ENCODE measurements around the gene TNFAIP8L1.
A peak's percentile ranks its signal among the peaks of the same experiment; 100 is the strongest.

The TNFAIP8L1 gene

GRCh38 chr19:4597975-4598671 is 41.2 kb upstream of the TNFAIP8L1 start:
- TF ChIP-seq ZBTB7A (IDR thresholded peaks at IDR 0.05; ENCODE audit: low read depth) (peak; percentile 69; the same call in 1 of the 2 replicates), RAD21 (IDR thresholded peaks at IDR 0.05; ENCODE audit: low read depth) (no peak)

- no peak for TF ChIP-seq ZBTB7A (IDR thresholded peaks at IDR 0.05; ENCODE audit: low read depth)
- no peak for TF ChIP-seq FOXM1 (IDR thresholded peaks at IDR 0.05; ENCODE audit: borderline replicate concordance, low read depth)
- TF ChIP-seq EGR1 (IDR thresholded peaks at IDR 0.05), result no peak
- TF ChIP-seq TAF1 (IDR thresholded peaks at IDR 0.05; ENCODE audit: low read depth), result no peak
- TF ChIP-seq EP300 (IDR thresholded peaks at IDR 0.05; ENCODE audit: borderline replicate concordance), result no peak
- TF ChIP-seq, protein P1, sequence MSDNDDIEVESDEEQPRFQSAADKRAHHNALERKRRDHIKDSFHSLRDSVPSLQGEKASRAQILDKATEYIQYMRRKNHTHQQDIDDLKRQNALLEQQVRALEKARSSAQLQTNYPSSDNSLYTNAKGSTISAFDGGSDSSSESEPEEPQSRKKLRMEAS (IDR thresholded peaks at IDR 0.05), result no peak
- TF ChIP-seq TEAD4 (IDR thresholded peaks at IDR 0.05), result no peak
- TF ChIP-seq RAD21 (IDR thresholded peaks at IDR 0.05; ENCODE audit: low read depth), result no peak
- TF ChIP-seq CEBPB (IDR thresholded peaks at IDR 0.05), result no peak
- TF ChIP-seq NFIC (IDR thresholded peaks at IDR 0.05), result no peak
- no peak for TF ChIP-seq TCF12 (IDR thresholded peaks at IDR 0.05; ENCODE audit: low read depth)
- TF ChIP-seq CREB1 (IDR thresholded peaks at IDR 0.05; ENCODE audit: low read depth), result no peak
- TF ChIP-seq REST (IDR thresholded peaks at IDR 0.05; ENCODE audit: low read depth), result no peak
- no peak for TF ChIP-seq YY1 (IDR thresholded peaks at IDR 0.05; ENCODE audit: low read depth)
- TF ChIP-seq, protein P2, sequence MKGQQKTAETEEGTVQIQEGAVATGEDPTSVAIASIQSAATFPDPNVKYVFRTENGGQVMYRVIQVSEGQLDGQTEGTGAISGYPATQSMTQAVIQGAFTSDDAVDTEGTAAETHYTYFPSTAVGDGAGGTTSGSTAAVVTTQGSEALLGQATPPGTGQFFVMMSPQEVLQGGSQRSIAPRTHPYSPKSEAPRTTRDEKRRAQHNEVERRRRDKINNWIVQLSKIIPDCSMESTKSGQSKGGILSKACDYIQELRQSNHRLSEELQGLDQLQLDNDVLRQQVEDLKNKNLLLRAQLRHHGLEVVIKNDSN (IDR thresholded peaks at IDR 0.05), result no peak
Measured at GRCh38 chr19:4598712-4599111, 40.6 kb upstream of the TNFAIP8L1 start.

- no peak for TF ChIP-seq FOXM1 (IDR thresholded peaks at IDR 0.05; ENCODE audit: borderline replicate concordance, low read depth)
- no peak for TF ChIP-seq CEBPB (IDR thresholded peaks at IDR 0.05)
- TF ChIP-seq EGR1 (IDR thresholded peaks at IDR 0.05), result no peak
- TF ChIP-seq, protein P1 (IDR thresholded peaks at IDR 0.05), result no peak
- TF ChIP-seq TCF12 (IDR thresholded peaks at IDR 0.05; ENCODE audit: low read depth), result no peak
- no peak for TF ChIP-seq TEAD4 (IDR thresholded peaks at IDR 0.05)
- TF ChIP-seq NFIC (IDR thresholded peaks at IDR 0.05), result no peak
Measured at GRCh38 chr19:4600082-4600481, 39.2 kb upstream of the TNFAIP8L1 start.

DNA sequence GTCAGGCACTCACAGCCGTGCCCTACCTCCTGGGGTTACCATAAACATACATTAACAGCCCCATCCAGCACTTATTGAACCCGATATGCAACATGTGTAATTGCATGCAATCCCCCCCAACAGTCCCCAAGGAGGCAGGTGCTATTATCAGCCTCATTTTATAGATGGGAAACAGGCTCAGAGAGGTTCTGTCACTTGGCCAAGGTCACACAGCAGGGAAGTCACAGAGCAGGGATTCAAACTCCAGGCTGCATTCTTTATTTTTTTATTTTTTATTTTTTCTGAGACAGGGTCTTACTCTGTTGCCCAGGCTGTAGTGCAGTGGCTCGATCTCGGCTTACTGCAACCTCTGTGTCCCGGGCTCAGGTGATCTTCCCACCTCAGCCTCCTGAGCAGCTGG is 38.4 kb upstream of the TNFAIP8L1 start:
- TF ChIP-seq NFIC (IDR thresholded peaks at IDR 0.05), result no peak
- no peak for TF ChIP-seq EP300 (IDR thresholded peaks at IDR 0.05; ENCODE audit: borderline replicate concordance)
- no peak for TF ChIP-seq TAF1 (IDR thresholded peaks at IDR 0.05; ENCODE audit: low read depth)
- no peak for TF ChIP-seq CREB1 (IDR thresholded peaks at IDR 0.05; ENCODE audit: low read depth)
- no peak for TF ChIP-seq RAD21 (IDR thresholded peaks at IDR 0.05; ENCODE audit: low read depth)
- no peak for TF ChIP-seq TCF12 (IDR thresholded peaks at IDR 0.05; ENCODE audit: low read depth)
- no peak for TF ChIP-seq REST (IDR thresholded peaks at IDR 0.05; ENCODE audit: low read depth)
- TF ChIP-seq YY1 (IDR thresholded peaks at IDR 0.05; ENCODE audit: low read depth), result no peak
- no peak for TF ChIP-seq EGR1 (IDR thresholded peaks at IDR 0.05)
- TF ChIP-seq FOXM1 (IDR thresholded peaks at IDR 0.05; ENCODE audit: borderline replicate concordance, low read depth), result no peak
- TF ChIP-seq, protein P1 (IDR thresholded peaks at IDR 0.05), result no peak
- TF ChIP-seq, protein P2 (IDR thresholded peaks at IDR 0.05), result no peak
- no peak for TF ChIP-seq CEBPB (IDR thresholded peaks at IDR 0.05)
- no peak for TF ChIP-seq ZBTB7A (IDR thresholded peaks at IDR 0.05; ENCODE audit: low read depth)
- TF ChIP-seq TEAD4 (IDR thresholded peaks at IDR 0.05), result no peak

DNA sequence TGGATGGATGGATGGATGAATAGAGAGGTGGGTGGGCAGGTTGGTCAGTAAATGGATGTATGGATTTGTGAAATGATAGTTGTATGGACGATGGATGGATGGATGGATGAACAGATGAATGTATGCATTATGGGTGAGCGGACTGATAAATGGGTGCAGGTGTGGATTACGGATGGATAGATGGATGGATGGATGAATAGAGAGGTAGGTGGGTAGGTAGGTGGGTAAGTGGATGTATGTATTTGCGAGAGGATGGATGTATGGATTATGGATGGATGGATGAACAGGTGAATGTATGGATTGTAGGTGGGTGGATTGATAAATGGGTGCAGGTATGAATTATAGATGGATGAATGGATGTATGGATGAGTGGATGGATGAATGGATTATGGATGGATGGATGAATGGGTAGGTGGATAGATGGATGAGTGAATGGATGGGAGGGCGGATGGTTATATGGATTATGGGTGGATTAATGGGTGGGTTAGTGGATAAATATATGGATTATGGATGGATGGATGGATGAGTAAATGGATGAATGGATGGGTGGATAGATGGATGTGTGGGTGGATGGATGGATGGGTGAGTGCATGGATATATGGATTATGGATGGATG is 37.0 kb upstream of the TNFAIP8L1 start:
- TF ChIP-seq TAF1 (IDR thresholded peaks at IDR 0.05; ENCODE audit: low read depth), result no peak

DNA sequence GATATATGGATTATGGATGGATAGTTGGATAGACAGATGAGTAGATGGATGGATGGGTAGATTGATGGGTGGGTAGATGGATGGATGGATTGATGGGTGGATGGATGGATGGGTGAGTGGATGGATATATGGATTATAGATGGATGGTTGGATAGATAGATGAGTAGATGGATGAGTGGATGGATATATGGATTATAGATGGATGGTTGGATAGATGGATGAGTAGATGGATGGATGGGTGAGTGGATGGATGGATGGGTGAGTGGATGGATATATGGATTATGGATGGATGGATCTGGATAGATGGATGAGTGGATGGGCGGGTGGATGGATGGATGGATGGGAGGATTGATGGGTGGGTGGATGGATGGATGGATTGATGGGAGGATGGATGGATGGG is 36.4 kb upstream of the TNFAIP8L1 start:
- TF ChIP-seq RAD21 (IDR thresholded peaks at IDR 0.05; ENCODE audit: low read depth) (no peak), REST (IDR thresholded peaks at IDR 0.05; ENCODE audit: low read depth) (no peak), CEBPB (IDR thresholded peaks at IDR 0.05) (no peak), YY1 (IDR thresholded peaks at IDR 0.05; ENCODE audit: low read depth) (no peak), NFIC (IDR thresholded peaks at IDR 0.05) (no peak), CREB1 (IDR thresholded peaks at IDR 0.05; ENCODE audit: low read depth) (no peak), FOXM1 (IDR thresholded peaks at IDR 0.05; ENCODE audit: borderline replicate concordance, low read depth) (no peak), TAF1 (IDR thresholded peaks at IDR 0.05; ENCODE audit: low read depth) (no peak), TCF12 (IDR thresholded peaks at IDR 0.05; ENCODE audit: low read depth) (no peak), TEAD4 (IDR thresholded peaks at IDR 0.05) (no peak), ZBTB7A (IDR thresholded peaks at IDR 0.05; ENCODE audit: low read depth) (no peak), EP300 (IDR thresholded peaks at IDR 0.05; ENCODE audit: borderline replicate concordance) (no peak), EGR1 (IDR thresholded peaks at IDR 0.05) (no peak)
- TF ChIP-seq, protein P2 (IDR thresholded peaks at IDR 0.05), result no peak
- TF ChIP-seq, protein P1 (IDR thresholded peaks at IDR 0.05), result no peak

All from Ishikawa (cell line).